ENCODE measurements around the gene FPGS.
"Not testable (repeated sequence)": the region's sequence is repeated elsewhere in the genome, so short reads cannot be mapped to it uniquely, and the experiment has no call there.

Gene FPGS

GRCh38 chr9:127802576-127803443 lies at the start of gene FPGS:
TSS of gene FPGS (plus strand) at chr9:127802882. CDS start at chr9:127802925, 43 bp downstream.
- in situ Hi-C loops (cut with MboI; ENCODE audit: low sequenced_read_pairs) = no loop called here

GRCh38 chr9:127753148-127753547 lies 49.5 kb upstream of the FPGS start:
- in situ Hi-C loops (cut with MboI; ENCODE audit: low sequenced_read_pairs) = no loop called here

- in situ Hi-C loops (cut with MboI; ENCODE audit: low sequenced_read_pairs) = no loop called here
Observed at GRCh38 chr9:127753622-127754021, 49.1 kb upstream of the FPGS start.

GRCh38 chr9:127754099-127755060 lies 48.3 kb upstream of the FPGS start:
- in situ Hi-C loops (cut with MboI; ENCODE audit: low sequenced_read_pairs) = no loop called here

- in situ Hi-C loops (cut with MboI; ENCODE audit: low sequenced_read_pairs) = no loop called here
Observed at GRCh38 chr9:127755061-127756060, 47.3 kb upstream of the FPGS start.

- in situ Hi-C loops (cut with MboI; ENCODE audit: low sequenced_read_pairs) = no loop called here
Observed at GRCh38 chr9:127756233-127756632, 46.4 kb upstream of the FPGS start.

GRCh38 chr9:127756776-127757175 lies 45.9 kb upstream of the FPGS start:
- in situ Hi-C loops (cut with MboI; ENCODE audit: low sequenced_read_pairs) = not testable (repeated sequence)

- in situ Hi-C loops (cut with MboI; ENCODE audit: low sequenced_read_pairs) = no loop called here
Observed at GRCh38 chr9:127758843-127759242, 43.8 kb upstream of the FPGS start.

- in situ Hi-C loops (cut with MboI; ENCODE audit: low sequenced_read_pairs) = no loop called here
Observed at GRCh38 chr9:127761061-127761460, 41.6 kb upstream of the FPGS start.

GRCh38 chr9:127761491-127761956 lies 41.2 kb upstream of the FPGS start:
- in situ Hi-C loops (cut with MboI; ENCODE audit: low sequenced_read_pairs) = no loop called here

GRCh38 chr9:127762111-127762676 lies 40.5 kb upstream of the FPGS start:
- in situ Hi-C loops (cut with MboI; ENCODE audit: low sequenced_read_pairs) = no loop called here

- in situ Hi-C loops (cut with MboI; ENCODE audit: low sequenced_read_pairs) = no loop called here
Observed at GRCh38 chr9:127763918-127764384, 38.7 kb upstream of the FPGS start.

- in situ Hi-C loops (cut with MboI; ENCODE audit: low sequenced_read_pairs) = no loop called here
Observed at GRCh38 chr9:127765418-127765817, 37.3 kb upstream of the FPGS start.

- in situ Hi-C loops (cut with MboI; ENCODE audit: low sequenced_read_pairs) = no loop called here
Observed at GRCh38 chr9:127767410-127767809, 35.3 kb upstream of the FPGS start.

- in situ Hi-C loops (cut with MboI; ENCODE audit: low sequenced_read_pairs) = no loop called here
Observed at GRCh38 chr9:127767909-127768331, 34.8 kb upstream of the FPGS start.

GRCh38 chr9:127768698-127769097 lies 34.0 kb upstream of the FPGS start:
- in situ Hi-C loops (cut with MboI; ENCODE audit: low sequenced_read_pairs) = no loop called here

- in situ Hi-C loops (cut with MboI; ENCODE audit: low sequenced_read_pairs) = no loop called here
Observed at GRCh38 chr9:127769101-127769500, 33.6 kb upstream of the FPGS start.

GRCh38 chr9:127769929-127770582 lies 32.6 kb upstream of the FPGS start:
- in situ Hi-C loops (cut with MboI; ENCODE audit: low sequenced_read_pairs) = no loop called here

- in situ Hi-C loops (cut with MboI; ENCODE audit: low sequenced_read_pairs) = no loop called here
Observed at GRCh38 chr9:127770583-127770904, 32.1 kb upstream of the FPGS start.

Measured in HL-60/S4 treated with phorbol 12-myristate 13-acetate at 8.2 ng/mL for 4 days and 3 days (cell line).